Thymus (tissue), 11 donors: ENCODE measurements around the gene MSL1. TPM values are rescaled to one million over a fixed set of nuclear protein-coding genes. Genes with fewer than 3 reads are reported as not detected.

Experiments used
- DNase-seq, 9 donors: peaks; one replicate each; pipeline ENCODE4 v3.0.0-alpha.2; 2013; ENCODE audit warnings: low spot score in 9 of 9, low read depth in 6 of 9, missing footprints in 1 of 9
- H3K27ac ChIP-seq, 2 donors: one replicate each; pipeline ENCODE4 v1.5.1; 2013; ENCODE audit warnings: control low read depth in 1 of 2, low read depth in 1 of 2, low read length in 1 of 2, mild to moderate bottlenecking in 1 of 2, moderate library complexity in 1 of 2
- H3K27me3 ChIP-seq, 2 donors: one replicate each; pipeline ENCODE4 v1.5.1; 2013; ENCODE audit warnings: low read length in 1 of 2; ENCODE audit not compliant: control insufficient read depth in 2 of 2, insufficient read depth in 1 of 2
- H3K36me3 ChIP-seq, 2 donors: one replicate each; pipeline ENCODE4 v1.5.1; 2013; ENCODE audit warnings: low read length in 1 of 2, mild to moderate bottlenecking in 1 of 2, moderate library complexity in 1 of 2; ENCODE audit not compliant: control insufficient read depth in 2 of 2, insufficient read depth in 2 of 2
- H3K4me1 ChIP-seq, 2 donors: one replicate each; pipeline ENCODE4 v1.5.1; 2013; ENCODE audit warnings: low read length in 2 of 2; ENCODE audit not compliant: control insufficient read depth in 2 of 2, insufficient read depth in 2 of 2
- H3K4me3 ChIP-seq, 2 donors: one replicate each; pipeline ENCODE4 v1.5.1; 2013; ENCODE audit warnings: low read length in 2 of 2, control low read depth in 1 of 2, mild to moderate bottlenecking in 1 of 2
- H3K9me3 ChIP-seq, 2 donors: one replicate each; pipeline ENCODE4 v1.5.1; 2013; ENCODE audit warnings: low read length in 1 of 2, mild to moderate bottlenecking in 1 of 2; ENCODE audit not compliant: control insufficient read depth in 2 of 2, insufficient read depth in 1 of 2
- WGBS: extraction: QIAGEN DNeasy Blood & Tissue Kit; methylation state at CpG from one replicate; pipeline ENCODE4 v1.1.7; 2013; 5-methylcytosine and 5-hydroxymethylcytosine counted together
- polyA plus RNA-seq: library from polyadenylated mRNA; stranded (reverse); fragments of 200-250 nt; gene quantifications from one replicate; pipeline ENCODE4 v1.2.3, GENCODE V29; 2013
- total RNA-seq: library from RNA; stranded (reverse); fragments of 120-200 nt; gene quantifications from one replicate; pipeline ENCODE4 v1.2.4, GENCODE V29; 2013
- donor health status: healthy.

Gene MSL1
- total and polyA plus RNA-seq, 2 donors, result 77.7 to 126 TPM

- Histone ChIP-seq H3K36me3 (peaks cover 33 to 34% of the 10 kb centered on the region in 2 donors), H3K27me3 (peaks cover 4 to 13% of the 10 kb centered on the region in 2 donors), H3K4me3 (no peak overlapping the region), H3K27ac (no peak overlapping the region), H3K9me3 (no peaks in the 10 kb centered on the region), H3K4me1 (peaks cover 7 to 21% of the 10 kb centered on the region in 2 donors)
- WGBS, result 92% methylated on average over 2 of the region's 2 CpGs
- DNase-seq, result no peak
Measured at GRCh38 chr17:40176754-40177110, 55.0 kb downstream of the MSL1 start.

GRCh38 chr17:40177275-40177874 is 55.6 kb downstream of the MSL1 start, which contains the start of gene RAPGEFL1:
RAPGEFL1 (plus strand) TSS chr17:40177470; CDS start chr17:40177862, 392 bp downstream.
- H3K4me3 ChIP-seq, result peak within 1 kb of the TSS; percentile 30 to 53
- no peaks in the 10 kb centered on the region for H3K9me3 ChIP-seq
- peaks cover 4 to 13% of the 10 kb centered on the region in 2 donors for H3K27me3 ChIP-seq
- H3K4me1 ChIP-seq, result peaks cover 7 to 21% of the 10 kb centered on the region in 2 donors
- 2% methylated on average over 57 of the region's 57 CpGs for WGBS
- peak in 8 of 9 donors; percentile 45 to 87 (median 66) for DNase-seq
- no peak within 1 kb of the TSS for H3K27ac ChIP-seq
- H3K36me3 ChIP-seq, result peaks cover 26 to 27% of the 10 kb centered on the region in 2 donors

GRCh38 chr17:40178021-40178601 is 56.3 kb downstream of the MSL1 start:
- H3K4me3 ChIP-seq, result peak overlapping the region in 1 of 2 donors; percentile 53
- H3K27ac ChIP-seq, result no peak overlapping the region
- H3K4me1 ChIP-seq, result peaks cover 7 to 21% of the 10 kb centered on the region in 2 donors
- DNase-seq, result peak in 1 of 9 donors; percentile 25
- H3K36me3 ChIP-seq, result peaks cover 22 to 25% of the 10 kb centered on the region in 2 donors
- no peaks in the 10 kb centered on the region for H3K9me3 ChIP-seq
- 46% methylated on average over 46 of the region's 46 CpGs for WGBS
- H3K27me3 ChIP-seq, result peaks cover 4 to 13% of the 10 kb centered on the region in 2 donors

GRCh38 chr17:40178660-40179059 is 56.9 kb downstream of the MSL1 start:
- H3K27me3 ChIP-seq, result peaks cover 4 to 13% of the 10 kb centered on the region in 2 donors
- peaks cover 17 to 19% of the 10 kb centered on the region in 2 donors for H3K36me3 ChIP-seq
- peaks cover 7 to 21% of the 10 kb centered on the region in 2 donors for H3K4me1 ChIP-seq
- H3K4me3 ChIP-seq, result no peak overlapping the region
- no peak overlapping the region for H3K27ac ChIP-seq
- WGBS, result 97% methylated on average over 7 of the region's 7 CpGs
- no peak for DNase-seq
- no peaks in the 10 kb centered on the region for H3K9me3 ChIP-seq

- DNase-seq, result no peak
- Histone ChIP-seq H3K4me3 (no peak overlapping the region), H3K36me3 (peaks cover 10% of the 10 kb centered on the region in 2 donors), H3K27me3 (peaks cover 4 to 13% of the 10 kb centered on the region in 2 donors), H3K4me1 (peaks cover 7 to 21% of the 10 kb centered on the region in 2 donors), H3K9me3 (no peaks in the 10 kb centered on the region), H3K27ac (no peak overlapping the region)
- 96% methylated on average over 6 of the region's 6 CpGs for WGBS
Measured at GRCh38 chr17:40179923-40180659, 58.3 kb downstream of the MSL1 start.

DNA sequence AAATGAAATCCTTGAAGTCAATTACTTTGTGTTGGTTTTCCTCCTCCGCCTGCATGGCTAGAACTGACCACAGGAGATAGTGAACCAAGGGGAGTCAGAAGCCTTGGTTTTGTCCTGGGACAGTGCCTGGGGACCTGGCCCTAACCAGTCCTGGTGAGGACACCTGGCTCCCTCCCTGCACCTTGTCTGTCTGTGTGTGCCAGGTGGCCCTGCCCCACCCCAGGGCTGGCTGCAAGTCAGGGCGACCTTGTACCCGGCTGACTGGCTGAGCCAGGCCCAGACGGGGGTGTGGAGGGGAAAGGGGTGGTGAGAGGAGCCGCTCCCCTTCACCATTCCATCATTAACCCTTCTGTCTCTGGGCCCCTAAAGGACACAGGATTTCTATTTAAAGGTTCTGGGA is 58.9 kb downstream of the MSL1 start:
- Histone ChIP-seq H3K4me3 (no peak overlapping the region), H3K4me1 (peaks cover 7 to 21% of the 10 kb centered on the region in 2 donors)

DNA sequence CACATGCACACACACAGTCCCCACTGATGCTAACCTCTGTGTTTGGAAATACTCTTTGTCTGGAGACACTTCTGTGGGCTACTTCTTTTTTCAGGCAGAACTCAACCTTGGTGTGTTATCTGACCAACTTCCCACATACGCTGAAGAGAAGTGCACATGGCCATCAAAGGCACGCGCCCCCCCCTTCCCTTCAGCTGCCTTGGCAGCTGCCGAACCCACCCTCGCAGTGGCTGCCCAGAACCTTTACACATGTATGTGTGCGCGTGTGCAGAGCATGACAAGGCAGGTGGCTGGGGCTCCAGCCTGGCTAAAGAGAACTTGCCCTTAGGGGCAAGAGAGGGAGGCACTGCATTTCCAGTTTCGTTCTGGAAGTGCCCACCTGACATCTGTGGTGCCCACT is 59.4 kb downstream of the MSL1 start:
- Histone ChIP-seq H3K36me3 (peaks cover 5 to 6% of the 10 kb centered on the region in 2 donors), H3K9me3 (no peaks in the 10 kb centered on the region), H3K4me1 (peaks cover 7 to 21% of the 10 kb centered on the region in 2 donors), H3K4me3 (no peak overlapping the region), H3K27me3 (peaks cover 4 to 13% of the 10 kb centered on the region in 2 donors), H3K27ac (no peak overlapping the region)
- WGBS, result 93% methylated on average over 8 of the region's 8 CpGs
- no peak for DNase-seq

More for the DNA sequence above, 58.9 kb downstream of the MSL1 start:
- peaks cover 4 to 13% of the 10 kb centered on the region in 2 donors for H3K27me3 ChIP-seq
- WGBS, result 93% methylated on average over 5 of the region's 5 CpGs
- peaks cover 8 to 10% of the 10 kb centered on the region in 2 donors for H3K36me3 ChIP-seq
- no peaks in the 10 kb centered on the region for H3K9me3 ChIP-seq
- no peak for DNase-seq
- no peak overlapping the region for H3K27ac ChIP-seq

GRCh38 chr17:40182606-40183005 is 60.8 kb downstream of the MSL1 start:
- Histone ChIP-seq H3K27me3 (peaks cover 4 to 11% of the 10 kb centered on the region in 2 donors), H3K4me1 (peaks cover 2 to 9% of the 10 kb centered on the region in 2 donors), H3K4me3 (no peak overlapping the region), H3K27ac (no peak overlapping the region), H3K36me3 (no peaks in the 10 kb centered on the region), H3K9me3 (no peaks in the 10 kb centered on the region)
- 97% methylated on average over 6 of the region's 6 CpGs for WGBS
- no peak for DNase-seq
